ENCODE measurements around the gene SDK1.

The SDK1 gene

GRCh38 chr7:4151524-4151923 lies 850.5 kb downstream of the SDK1 start:
- DNase-seq, result no peak

- DNase-seq, result no peak
Measured at GRCh38 chr7:4151926-4152549, 851.0 kb downstream of the SDK1 start.

GRCh38 chr7:4154882-4155535 lies 854.0 kb downstream of the SDK1 start:
- DNase-seq, result no peak

GRCh38 chr7:4156190-4156589 lies 855.1 kb downstream of the SDK1 start:
- DNase-seq, result no peak

GRCh38 chr7:4157651-4158050 lies 856.6 kb downstream of the SDK1 start:
- no peak for DNase-seq

- no peak for DNase-seq
Measured at GRCh38 chr7:4158441-4159153, 857.5 kb downstream of the SDK1 start.

GRCh38 chr7:4159154-4159501 lies 858.1 kb downstream of the SDK1 start:
- no peak for DNase-seq

GRCh38 chr7:4159761-4160554 lies 858.9 kb downstream of the SDK1 start:
- no peak for DNase-seq

- DNase-seq, result no peak
Measured at GRCh38 chr7:4162884-4163564, 862.0 kb downstream of the SDK1 start.

GRCh38 chr7:4163565-4164203 lies 862.6 kb downstream of the SDK1 start:
- DNase-seq, result no peak

GRCh38 chr7:4164556-4164955 lies 863.5 kb downstream of the SDK1 start:
- DNase-seq, result peak; percentile 7

GRCh38 chr7:4166340-4166739 lies 865.3 kb downstream of the SDK1 start:
- no peak for DNase-seq

GRCh38 chr7:4166807-4167206 lies 865.8 kb downstream of the SDK1 start:
- DNase-seq, result no peak

GRCh38 chr7:4167385-4167910 lies 866.4 kb downstream of the SDK1 start:
- DNase-seq, result no peak

GRCh38 chr7:4168041-4168440 lies 867.0 kb downstream of the SDK1 start:
- DNase-seq, result no peak

- no peak for DNase-seq
Measured at GRCh38 chr7:4168541-4168940, 867.5 kb downstream of the SDK1 start.

GRCh38 chr7:4169455-4169854 lies 868.4 kb downstream of the SDK1 start:
- DNase-seq, result peak; percentile 73

GRCh38 chr7:4170997-4171786 lies 870.1 kb downstream of the SDK1 start:
- DNase-seq, result no peak

- no peak for DNase-seq
Measured at GRCh38 chr7:4172883-4173282, 871.8 kb downstream of the SDK1 start.

GRCh38 chr7:4173615-4174014 lies 872.6 kb downstream of the SDK1 start:
- DNase-seq, result no peak

GRCh38 chr7:4174016-4174415 lies 873.0 kb downstream of the SDK1 start:
- DNase-seq, result no peak
